8988T (cell line): ENCODE results near the gene CLIP4.

Experiments
- DNase-seq: peaks from one replicate; pipeline ENCODE4 v3.0.0; 2011

CLIP4 gene

DNA sequence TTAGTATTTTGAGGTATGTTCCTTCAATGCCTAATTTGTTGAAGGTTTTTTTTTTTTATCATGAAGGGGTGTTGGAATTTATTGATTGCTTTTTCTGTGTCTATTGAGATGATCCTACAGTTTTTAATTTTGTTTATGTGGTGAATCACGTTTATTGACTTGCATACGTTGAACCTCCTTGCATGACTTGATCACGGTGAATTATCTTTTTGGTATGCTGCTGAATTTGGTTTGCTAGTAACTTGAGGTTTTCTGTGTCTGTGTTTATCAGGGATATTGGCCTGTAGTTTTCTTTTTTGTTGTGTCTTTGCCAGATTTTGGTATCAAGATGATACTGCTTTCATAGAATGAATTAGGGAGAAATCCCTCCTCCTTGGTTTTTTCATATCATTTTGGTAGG is 23.9 kb downstream of the CLIP4 start:
- DNase-seq: no peak

DNA sequence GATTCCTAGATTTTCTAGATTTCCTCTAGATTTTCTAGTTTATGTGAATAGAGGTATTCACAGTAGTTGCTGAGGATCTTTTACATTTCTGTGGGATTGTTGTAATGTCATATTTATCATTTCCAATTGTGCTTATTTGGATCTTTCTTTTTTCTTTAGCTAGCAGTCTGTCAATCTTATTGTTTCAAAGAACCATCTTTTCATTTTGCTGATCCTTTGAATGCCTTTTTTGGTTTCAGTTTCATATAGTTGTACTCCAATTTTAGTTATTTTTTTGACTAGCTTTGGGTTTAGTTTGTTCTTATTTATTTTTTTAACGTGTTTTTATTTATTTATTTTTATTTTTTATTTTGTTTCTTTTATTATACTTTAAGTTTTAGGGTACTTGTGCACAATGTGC is 24.5 kb downstream of the CLIP4 start:
- no peak for DNase-seq

DNA sequence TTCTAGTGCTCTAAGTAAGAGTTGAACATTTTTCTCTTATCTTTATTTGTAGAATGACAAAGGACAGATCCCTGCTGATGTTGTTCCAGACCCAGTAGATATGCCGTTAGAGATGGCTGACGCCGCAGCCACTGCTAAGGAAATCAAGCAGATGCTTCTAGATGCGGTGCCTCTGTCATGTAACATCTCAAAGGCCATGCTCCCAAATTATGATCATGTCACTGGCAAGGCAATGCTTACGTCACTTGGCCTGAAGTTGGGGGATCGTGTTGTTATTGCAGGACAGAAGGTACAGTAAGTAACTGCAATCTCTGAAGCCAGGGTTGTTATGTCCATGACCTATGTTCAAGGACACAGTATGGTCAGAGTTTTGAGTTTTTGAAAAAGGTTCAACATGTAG is 28.4 kb downstream of the CLIP4 start:
- no peak for DNase-seq

DNA sequence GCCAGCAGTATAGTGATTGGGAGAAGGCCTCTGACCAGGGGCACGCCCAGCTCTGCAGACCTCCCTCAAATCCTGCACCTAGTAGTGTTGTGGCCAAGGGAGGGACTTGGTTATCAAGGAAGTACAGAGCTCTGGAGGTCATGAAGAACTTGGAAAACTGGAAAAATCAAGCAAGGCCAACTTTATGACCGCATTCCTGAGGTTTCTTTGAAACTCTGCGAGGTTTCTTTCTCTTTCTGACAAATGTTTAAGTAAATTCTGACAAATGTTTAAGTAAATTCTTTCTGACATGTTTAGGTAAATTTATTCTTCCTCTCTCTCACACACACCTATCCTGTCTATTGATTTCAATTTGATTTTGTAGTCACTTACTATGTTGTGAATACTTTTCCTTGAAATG is 31.0 kb downstream of the CLIP4 start:
- DNase-seq: no peak

DNA sequence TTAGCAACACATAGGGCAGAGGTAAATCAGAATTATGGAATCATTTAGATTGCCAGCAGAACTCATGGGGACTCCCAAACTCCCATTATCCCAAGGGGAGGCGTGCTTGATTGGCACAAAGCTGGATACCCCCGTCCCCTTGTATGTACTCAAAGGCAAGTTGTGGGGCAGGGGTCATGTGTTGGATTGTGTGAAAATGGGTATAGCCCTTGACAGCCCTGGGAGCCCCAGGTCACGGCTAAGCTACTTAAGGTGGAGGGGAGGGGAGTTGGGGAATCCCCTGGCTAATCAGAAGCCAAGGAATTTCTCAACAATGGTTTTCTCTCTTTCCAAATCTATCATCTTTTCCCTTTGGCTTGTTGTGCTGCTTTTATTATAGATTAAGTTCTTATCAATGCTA is 32.7 kb downstream of the CLIP4 start:
- no peak for DNase-seq

DNA sequence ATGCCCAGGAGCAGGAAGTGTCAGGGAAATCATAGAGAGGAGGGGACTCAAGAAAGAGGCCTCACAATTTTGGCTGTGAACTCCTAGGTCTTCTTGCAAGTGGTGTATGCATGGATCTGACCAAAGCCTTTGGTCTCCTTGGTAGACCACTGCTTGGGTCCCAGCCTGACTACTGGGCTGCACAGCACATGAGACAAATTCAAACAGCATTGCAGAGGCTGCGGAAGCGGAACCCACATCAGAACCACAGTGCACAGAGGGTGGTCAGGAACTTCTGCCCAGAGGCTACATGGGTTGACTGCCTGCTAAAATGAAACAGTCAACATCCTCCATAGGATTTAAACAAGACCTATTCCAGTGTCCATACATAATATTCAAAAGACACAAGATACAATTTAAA is 39.4 kb downstream of the CLIP4 start:
- DNase-seq: no peak

DNA sequence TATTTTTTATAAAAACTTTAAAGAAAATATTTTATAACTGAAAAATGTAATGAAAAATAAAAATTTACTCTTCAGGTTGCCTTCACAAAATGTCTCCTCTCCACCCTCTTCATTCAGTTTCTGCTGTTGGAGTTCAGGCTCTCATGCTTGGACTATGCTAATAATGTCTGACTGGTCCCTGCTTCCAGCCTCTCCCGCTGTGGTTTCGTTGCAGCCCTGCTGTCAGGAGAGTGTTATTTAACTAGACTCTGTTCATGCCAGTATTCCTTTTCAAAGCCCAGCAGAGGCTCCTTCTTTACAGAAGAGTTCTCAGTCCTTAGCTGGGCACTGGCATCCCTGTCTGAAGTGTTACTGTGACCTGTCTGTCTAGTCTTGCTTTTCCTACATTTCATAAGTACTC is 40.4 kb downstream of the CLIP4 start:
- no peak for DNase-seq

DNA sequence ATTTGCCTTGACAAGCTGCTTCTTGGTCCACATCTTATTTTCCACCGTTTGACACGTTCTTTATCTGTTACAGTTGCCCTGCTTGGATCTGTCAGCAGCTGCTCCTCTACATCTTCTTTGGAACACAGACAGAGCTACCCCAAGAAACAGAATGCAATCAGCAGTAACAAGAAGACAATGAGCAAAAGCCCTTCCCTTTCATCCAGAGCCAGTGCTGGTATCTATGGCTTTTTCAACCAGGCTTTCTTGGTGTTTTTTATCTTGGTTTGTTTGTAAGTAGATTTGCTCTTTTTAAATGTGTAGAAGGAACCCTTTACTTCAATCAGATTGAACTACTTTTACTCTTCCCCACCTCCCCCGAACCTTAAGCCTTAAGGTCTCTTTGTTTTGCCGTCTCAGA is 41.9 kb downstream of the CLIP4 start:
- DNase-seq: no peak

DNA sequence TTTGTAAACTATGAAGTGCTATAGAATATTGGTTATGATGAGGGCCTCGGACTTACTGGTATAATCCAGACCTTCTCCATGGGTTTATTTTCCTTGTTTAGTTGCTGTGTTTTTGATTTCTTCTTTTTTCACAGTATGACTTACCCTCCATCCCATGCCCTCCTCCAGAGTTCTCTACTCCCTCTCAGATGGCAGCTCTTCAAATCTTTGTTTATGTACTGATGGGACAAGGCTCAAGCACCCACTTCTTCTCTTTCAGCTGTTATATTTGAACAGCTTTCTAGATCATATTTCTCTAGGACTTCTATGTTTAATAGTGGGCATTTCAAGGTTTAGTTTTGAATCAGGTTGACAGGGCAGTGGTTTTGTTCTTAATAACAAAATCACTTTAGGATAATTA is 43.9 kb downstream of the CLIP4 start:
- DNase-seq: no peak

DNA sequence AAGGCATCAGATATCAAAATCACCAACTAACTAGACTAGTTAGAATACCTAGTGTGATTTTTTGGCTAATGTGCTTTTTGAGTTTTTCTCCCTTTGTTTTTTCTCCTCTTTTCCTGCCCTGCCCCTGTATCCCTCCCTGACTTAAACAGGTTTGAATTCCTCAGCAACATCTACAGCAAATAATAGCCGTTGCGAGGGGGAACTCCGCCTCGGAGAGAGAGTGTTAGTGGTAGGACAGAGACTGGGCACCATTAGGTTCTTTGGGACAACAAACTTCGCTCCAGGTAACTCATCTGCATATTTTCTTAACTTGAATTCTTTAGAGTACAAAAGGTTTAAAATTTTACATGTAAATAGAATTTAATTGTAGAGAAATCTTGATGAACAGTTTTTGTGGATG is 45.0 kb downstream of the CLIP4 start:
- DNase-seq: no peak

DNA sequence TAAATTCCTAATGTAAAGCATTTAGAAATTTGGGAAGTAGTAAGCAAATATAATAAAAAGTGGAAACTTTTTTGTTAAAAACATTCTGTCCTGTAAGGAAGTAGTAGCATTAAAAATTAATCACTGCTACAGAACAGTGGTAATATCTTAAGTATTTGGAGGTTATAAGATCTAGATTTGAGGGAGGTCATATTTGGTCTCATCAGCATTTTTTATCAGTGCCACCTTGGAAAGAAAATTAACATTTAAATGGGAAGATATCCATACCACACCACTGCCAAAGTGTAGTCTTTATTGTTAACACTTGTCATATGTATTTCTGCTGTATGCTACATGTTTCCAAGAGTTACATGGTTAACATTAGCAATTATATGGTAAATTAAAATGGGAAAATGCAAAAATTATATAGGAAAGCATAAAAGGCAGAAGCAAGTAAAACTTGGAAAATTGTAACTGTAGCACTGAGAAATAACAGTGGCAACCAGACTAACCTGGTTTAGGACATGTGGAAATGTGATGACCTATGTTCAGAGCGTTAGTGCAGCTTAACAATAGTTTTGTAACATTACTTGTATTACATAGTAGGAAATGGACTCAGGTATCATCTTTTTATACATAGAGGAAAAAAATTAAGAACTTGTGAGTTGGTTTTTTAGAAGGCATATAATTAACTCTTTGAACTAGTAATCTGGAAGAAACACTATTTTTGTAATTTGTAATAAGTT is 47.2 kb downstream of the CLIP4 start:
- no peak for DNase-seq

DNA sequence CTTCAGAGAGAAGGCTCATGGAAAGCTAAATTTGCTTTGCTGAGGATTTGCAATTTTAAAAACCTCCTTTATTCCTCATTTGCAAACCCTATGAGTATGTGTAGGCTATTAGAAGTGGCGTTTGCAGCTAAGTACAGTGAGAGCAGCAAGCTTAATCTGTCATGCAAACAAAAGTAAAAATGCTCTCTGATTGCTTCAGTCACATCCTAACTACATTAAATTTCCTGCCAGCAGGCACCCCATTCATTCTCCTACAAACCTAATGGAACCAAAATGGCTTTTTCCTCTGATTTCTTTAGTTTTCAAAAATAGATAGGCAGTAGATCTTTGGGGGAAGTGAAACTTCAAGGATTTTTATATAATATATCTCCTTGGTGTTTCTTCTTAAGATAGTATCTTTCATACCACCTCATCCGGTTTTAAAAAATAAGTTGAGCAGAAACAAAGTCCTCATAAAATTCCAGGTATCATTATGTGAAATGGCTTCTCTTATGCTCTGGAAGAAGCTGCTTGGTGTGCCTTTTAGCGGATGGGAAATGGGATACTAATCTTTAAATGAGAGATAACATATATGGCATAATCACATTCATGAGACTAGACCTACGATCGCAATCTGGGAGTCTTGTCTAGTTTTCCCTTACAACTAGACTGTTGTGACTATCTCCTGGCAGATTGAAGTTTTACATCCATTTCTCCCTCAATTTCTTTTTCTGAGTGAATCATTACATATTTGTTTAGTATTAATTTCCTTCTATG is 49.1 kb downstream of the CLIP4 start:
- no peak for DNase-seq

DNA sequence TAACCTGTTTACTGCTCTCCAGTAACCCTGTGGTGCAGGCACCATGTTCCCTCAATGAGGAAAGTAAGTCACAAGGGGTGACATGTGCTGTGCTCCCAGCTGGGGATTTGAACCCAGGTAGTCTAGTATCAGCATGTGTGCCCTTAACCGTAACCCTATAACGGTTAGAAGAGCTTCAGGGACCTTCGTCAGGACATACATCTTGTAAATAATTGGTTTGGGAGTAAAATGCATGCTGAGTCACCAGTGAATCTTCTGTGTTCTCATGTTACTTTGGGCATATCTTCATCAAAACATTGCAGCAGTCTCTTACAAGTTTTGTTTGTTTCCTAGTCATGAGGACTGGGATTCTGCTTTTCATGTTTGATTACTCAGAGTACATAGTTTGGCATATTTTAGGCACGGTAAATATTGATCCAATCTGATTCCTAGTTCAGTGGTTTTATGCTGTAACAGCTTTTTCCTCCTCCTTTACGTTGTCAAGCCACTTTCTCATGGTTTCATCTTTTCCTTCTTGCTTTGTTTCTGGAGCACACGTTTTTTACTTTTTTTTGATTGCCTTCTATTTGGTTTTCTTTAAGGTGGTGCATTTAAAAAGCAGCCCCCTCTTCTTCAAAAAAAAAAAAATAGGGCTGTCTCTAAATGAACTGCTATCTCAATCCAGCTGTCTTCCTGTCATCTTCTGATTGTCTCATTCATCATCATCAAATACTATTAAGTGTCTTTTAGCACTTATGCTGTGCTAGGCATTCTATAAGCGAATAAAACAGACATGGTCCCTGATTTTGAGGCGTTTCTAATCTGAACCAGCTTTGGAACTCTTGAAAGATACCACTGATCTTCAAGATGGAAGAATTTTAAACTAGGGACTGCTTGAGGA is 50.4 kb downstream of the CLIP4 start:
- no peak for DNase-seq

DNA sequence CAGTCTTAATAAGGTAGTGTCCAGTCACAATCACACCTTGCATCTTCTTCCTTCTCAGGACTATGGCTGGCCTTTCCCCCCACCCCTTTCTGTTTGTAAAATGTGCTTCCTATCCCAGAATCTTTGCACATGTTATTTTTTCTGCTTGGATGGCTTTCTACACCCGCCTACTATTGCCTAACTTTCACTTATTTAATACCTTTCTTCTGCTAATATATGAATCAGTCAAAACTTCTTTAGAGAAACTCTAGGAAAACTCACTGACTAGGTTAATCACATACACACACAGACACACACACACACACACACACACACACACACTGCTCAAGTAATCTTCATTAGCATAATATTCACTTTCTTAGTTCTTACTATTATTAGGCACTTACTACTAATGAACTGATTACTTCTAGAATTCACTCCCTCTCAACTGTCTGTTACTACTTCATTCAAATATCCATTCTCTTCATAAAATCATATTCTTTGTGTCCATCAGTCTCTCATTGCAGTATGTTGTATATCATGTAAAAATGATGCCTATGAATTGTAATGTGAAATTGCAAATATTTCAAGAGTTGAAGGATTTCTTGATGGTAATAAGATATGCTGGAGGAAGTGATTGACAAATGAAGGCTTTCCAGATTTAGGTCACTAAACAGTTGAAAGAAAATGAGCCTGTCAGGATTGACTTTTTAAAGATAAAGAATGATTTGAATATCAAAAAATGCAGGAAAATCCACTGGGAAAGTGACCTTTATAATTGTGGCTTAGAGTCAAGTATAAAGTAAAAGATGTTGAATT is 51.2 kb downstream of the CLIP4 start:
- DNase-seq: no peak

DNA sequence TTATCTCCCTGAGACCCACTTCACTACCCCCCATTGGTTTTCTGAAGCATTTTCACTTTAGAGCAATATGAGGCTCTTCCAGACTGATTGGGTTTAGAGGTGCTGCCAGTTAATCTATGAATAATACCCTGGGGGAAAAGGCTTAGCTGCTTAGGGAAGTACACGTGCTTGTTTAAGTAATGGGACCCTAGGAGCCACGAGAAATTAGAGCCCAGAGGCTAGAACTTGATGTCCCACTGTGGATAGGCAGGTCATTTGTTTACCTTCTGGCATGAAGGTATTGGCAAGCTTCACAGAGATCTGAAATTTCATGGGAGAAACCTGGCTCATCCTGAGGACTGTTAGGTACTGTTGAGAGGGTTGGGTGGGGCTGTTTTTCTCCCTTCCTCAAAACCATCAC is 59.7 kb downstream of the CLIP4 start:
- DNase-seq: no peak

DNA sequence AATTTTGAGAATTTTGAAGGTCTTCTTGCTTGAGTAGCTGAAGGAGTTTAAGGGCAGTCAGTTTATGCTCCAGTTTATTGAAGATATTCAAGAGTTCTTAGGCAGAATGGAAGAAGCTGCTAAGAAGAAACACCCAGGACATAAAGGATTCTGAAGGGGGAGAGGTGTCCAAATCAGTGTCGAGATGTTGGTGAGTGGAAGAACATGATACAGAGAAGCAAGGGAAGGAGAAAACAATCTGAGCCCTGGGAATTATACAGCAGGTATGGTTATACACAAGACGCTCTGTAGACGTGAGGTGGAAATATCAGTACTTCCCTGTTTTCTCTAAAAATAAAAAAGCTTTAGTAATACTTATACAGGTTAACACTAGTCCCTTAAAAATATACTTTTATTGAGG is 60.1 kb downstream of the CLIP4 start:
- DNase-seq: no peak

DNA sequence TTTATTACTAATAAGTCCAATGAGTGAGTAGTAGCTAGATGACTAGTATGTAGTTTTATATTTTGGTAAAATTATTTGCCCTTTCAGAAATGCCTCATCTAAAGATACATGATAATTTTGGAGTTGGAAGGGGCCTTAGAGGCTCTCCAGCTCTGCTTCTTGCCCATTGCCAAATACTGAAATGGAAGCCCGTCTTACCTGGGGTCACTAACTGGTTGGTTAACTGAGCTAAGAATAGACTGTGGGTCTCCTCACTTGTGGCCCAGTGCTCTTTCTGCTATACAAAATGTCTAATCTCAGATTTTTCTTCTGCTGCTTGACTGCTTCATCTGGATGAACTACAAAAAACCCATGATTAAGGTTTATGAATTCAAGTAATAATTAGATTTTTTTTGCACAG is 67.1 kb downstream of the CLIP4 start:
- no peak for DNase-seq

DNA sequence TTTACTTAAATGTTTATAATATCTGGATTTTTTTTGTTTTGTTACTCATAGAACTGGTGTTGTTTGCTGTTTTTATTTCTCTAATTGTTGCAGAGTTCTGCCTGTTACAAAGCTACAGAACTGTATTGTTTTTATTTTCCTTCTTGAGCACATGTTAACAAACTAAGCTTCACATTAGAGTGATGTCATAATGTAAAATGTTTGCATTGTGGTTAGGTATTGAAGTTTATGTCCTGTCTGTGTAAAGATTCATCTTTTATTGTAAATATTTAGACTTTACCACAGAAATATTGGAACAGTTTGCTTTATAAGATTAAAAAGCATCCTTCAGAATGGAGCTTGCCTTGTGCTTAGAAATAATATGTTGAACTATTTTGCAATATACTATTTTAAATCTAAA is 67.7 kb downstream of the CLIP4 start:
- no peak for DNase-seq

DNA sequence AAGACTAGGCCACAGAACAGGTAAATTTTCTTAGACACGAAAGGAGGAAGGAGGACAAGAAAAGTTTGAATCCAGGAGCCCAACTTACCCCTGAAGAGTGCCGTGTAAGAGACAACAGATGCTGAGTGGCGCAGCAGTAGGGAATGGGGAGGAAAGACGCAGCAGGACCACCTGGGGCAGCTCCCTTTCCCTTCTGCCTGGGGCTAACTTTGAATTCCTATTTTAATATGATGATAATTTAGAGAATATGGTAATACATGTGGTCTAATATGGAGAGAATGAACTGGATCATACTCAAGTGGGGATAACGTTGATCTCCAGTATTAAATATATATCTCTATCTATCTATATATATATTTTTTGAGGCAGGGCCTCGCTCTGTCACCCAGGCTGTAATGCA is 69.3 kb downstream of the CLIP4 start:
- no peak for DNase-seq

DNA sequence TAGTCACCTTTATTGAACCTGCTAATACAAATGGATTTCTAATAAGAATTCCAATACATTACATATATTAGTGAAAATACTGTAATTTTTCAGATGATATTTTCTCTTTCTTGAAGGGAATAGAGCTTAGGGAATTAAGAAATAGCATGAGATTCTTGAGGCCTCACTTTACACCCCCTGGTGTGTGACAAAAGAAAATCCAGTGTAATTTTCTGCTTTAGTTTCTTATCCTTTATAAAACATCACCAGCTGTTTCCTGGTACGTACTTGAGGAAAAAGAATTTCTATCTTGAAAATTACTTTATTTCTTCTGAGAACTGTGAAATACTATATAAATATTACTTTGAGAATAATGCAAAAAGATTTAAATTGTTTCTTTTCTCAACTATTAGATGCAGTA is 71.6 kb downstream of the CLIP4 start:
- no peak for DNase-seq

DNA sequence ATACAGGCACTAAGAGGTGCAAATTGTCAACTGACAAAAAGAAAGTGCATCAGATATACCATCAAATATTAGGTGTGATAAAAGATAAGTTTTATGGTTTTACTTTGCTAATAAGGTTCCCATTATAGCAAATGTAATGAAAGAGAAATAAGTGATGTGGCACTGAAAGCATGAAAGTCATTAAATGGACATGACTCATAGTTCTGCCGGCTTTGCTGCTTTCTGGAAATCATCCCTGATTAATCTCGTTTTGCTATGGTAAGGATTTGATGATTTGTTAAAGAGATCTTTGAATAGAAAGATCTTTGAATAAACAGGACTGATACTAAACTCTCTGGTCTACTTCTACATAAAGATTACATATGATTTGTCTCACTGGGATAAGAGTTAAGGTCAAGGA is 72.7 kb downstream of the CLIP4 start:
- DNase-seq: no peak

DNA sequence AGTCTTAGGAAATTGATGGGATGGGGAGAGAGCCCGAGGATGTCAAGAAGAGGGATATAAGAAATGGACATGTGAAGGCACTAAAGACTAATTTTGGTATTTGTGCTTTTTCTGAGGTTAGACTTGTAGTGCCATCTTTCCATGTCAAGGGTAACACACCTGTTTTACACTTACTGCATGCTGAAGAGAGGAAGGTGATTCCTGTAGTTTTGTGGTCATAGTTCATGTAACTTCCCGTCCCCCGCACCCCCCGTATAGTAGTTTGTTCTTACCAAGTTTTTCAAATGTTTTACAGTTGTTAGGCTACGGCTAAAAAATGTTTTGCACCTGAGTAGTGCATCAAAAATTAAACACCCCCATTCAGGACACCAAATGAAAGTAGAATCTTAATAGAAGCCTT is 73.8 kb downstream of the CLIP4 start:
- DNase-seq: no peak

DNA sequence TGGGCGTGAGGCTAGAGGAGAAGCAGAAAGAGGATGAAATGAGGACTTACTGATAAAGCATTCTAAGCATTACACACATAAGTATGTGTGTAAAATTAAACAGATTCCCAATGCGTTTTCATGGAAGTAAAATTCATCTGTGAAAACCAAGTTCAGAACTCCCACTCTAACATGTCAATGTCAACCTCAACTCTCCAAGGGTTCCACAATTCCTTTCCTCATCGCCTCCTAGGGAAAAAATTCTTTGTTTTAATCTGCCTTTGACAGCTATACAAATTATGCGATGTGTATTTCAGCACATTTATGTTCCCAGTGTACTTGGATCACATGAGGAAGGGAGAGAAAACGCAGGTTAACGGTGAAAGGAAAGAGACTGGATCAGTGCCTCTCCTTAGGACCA is 76.6 kb downstream of the CLIP4 start:
- no peak for DNase-seq
